CD4-positive, alpha-beta memory T cell (primary cell): ENCODE results near the gene ARPC5. TPM values are rescaled to one million over a fixed set of nuclear protein-coding genes. Genes with fewer than 3 reads are reported as not detected.
A peak's percentile ranks its signal among the peaks of the same experiment; 100 is the strongest.

ENCODE experiments used
- CTCF ChIA-PET: fragments of 350-600 bp; sonication (Branson Sonifier 250); formaldehyde crosslinking; loops from one replicate; lab custom pipeline; 2021; ENCODE audit warnings: inconsistent platforms; ENCODE audit not compliant: partially characterized antibody; lab: Charles Lee
- POLR2A ChIA-PET: fragments of 350-600 bp; sonication (Branson Sonifier 250); formaldehyde crosslinking; loops from one replicate; lab custom pipeline; 2021; ENCODE audit not compliant: partially characterized antibody; lab: Charles Lee
- DNase-seq, 5 donors: peaks; one replicate each; pipeline versions ENCODE4 v3.0.0 to v3.0.0-alpha.2; 2020 to 2022; ENCODE audit warnings: mixed read lengths in 1 of 5
- H3K27ac ChIP-seq: one replicate; pipeline ENCODE4 v1.7.0; 2013; ENCODE audit warnings: low read depth, low read length
- H3K27me3 ChIP-seq: 2 replicates; pipeline ENCODE4 v1.7.0; 2013; ENCODE audit warnings: mild to moderate bottlenecking, low read length, moderate library complexity; ENCODE audit not compliant: insufficient read depth
- H3K36me3 ChIP-seq: 2 replicates; pipeline ENCODE4 v1.7.0; 2013; ENCODE audit warnings: mild to moderate bottlenecking, low read length, moderate library complexity; ENCODE audit not compliant: insufficient read depth
- H3K4me1 ChIP-seq: 2 replicates; pipeline ENCODE4 v1.7.0; 2013; ENCODE audit warnings: mild to moderate bottlenecking, low read length, moderate library complexity; ENCODE audit not compliant: insufficient read depth
- H3K4me3 ChIP-seq, 2 donors: one replicate each; pipeline ENCODE4 v1.7.0; 2013; ENCODE audit warnings: low read length in 2 of 2, mild to moderate bottlenecking in 1 of 2
- H3K9me3 ChIP-seq, 2 donors: one replicate each; pipeline ENCODE4 v1.7.0; 2013; ENCODE audit warnings: low read length in 2 of 2, control low read depth in 1 of 2; ENCODE audit not compliant: control insufficient read depth in 1 of 2
- H3K27ac Mint-ChIP-seq, 7 donors: one replicate each; pipeline ENCODE4 v1.8.0; 2020 to 2021; ENCODE audit warnings: mixed read lengths in 7 of 7, mild to moderate bottlenecking in 6 of 7, inconsistent platforms in 3 of 7, moderate library complexity in 3 of 7
- H3K27me3 Mint-ChIP-seq, 2 donors: one replicate each; pipeline ENCODE4 v1.8.0; 2020 to 2021; ENCODE audit warnings: mixed read lengths in 2 of 2
- H3K36me3 Mint-ChIP-seq, 2 donors: one replicate each; pipeline ENCODE4 v1.8.0; 2020 to 2021; ENCODE audit warnings: mixed read lengths in 2 of 2, inconsistent platforms in 1 of 2, mild to moderate bottlenecking in 1 of 2
- H3K4me1 Mint-ChIP-seq, 4 donors: one replicate each; pipeline ENCODE4 v1.8.0; 2020 to 2021; ENCODE audit warnings: mixed read lengths in 4 of 4, mild to moderate bottlenecking in 1 of 4
- H3K4me3 Mint-ChIP-seq, 8 donors: one replicate each; pipeline ENCODE4 v1.8.0; 2020 to 2021; ENCODE audit warnings: mixed read lengths in 8 of 8, mild to moderate bottlenecking in 7 of 8, moderate library complexity in 6 of 8, inconsistent platforms in 3 of 8
- H3K9me3 Mint-ChIP-seq, 8 donors: one replicate each; pipeline ENCODE4 v1.8.0; 2020 to 2021; ENCODE audit warnings: mixed read lengths in 8 of 8, mild to moderate bottlenecking in 5 of 8, inconsistent platforms in 3 of 8, moderate library complexity in 1 of 8
- intact Hi-C: fragments of 100-400 bp; cut with micrococcal nuclease; formaldehyde crosslinking; loops from one replicate; pipeline ENCODE4 v1.15.1; 2023
- polyA plus RNA-seq, 2 donors: library from polyadenylated mRNA; unstranded; fragments of 300-500 nt; fragmentation: Illumina TruSeq; gene quantifications; one replicate each; pipeline ENCODE4 v1.2.3, GENCODE V29; 2021
- total RNA-seq, 2 experiments: library from RNA; stranded (reverse); gene quantifications; one replicate each; pipeline ENCODE4 v1.2.3, GENCODE V29; 2021

The ARPC5 gene
- total and polyA plus RNA-seq, 4 experiments from 2014 or later, result 106 to 696 (median 249) TPM

- Mint-ChIP-seq H3K27ac (peak overlapping the region in 1 of 7 donors; percentile 19), H3K4me3 (no peak overlapping the region), H3K4me1 (peaks cover 0 to 7% (median 5%) of the 10 kb centered on the region in 4 donors), H3K27me3 (no peaks in the 10 kb centered on the region), H3K36me3 (no peaks in the 10 kb centered on the region), H3K9me3 (no peaks in the 10 kb centered on the region)
- H3K36me3 ChIP-seq, result no peaks in the 10 kb centered on the region
- peaks cover 7% of the 10 kb centered on the region for H3K4me1 ChIP-seq
- no peaks in the 10 kb centered on the region for H3K27me3 ChIP-seq
- H3K27ac ChIP-seq, result no peak overlapping the region
- no peaks in the 10 kb centered on the region for H3K9me3 ChIP-seq
- POLR2A ChIA-PET, result no interaction called here
- CTCF ChIA-PET, result no interaction called here
- no peak overlapping the region for H3K4me3 ChIP-seq
- no peak for DNase-seq
- intact Hi-C loops, result no loop called here
These were observed 59.0 kb downstream of the ARPC5 start for GRCh38 chr1:183576537-183576936.

- intact Hi-C loops, result no loop called here
- Histone ChIP-seq H3K27me3 (no peaks in the 10 kb centered on the region), H3K27ac (no peak overlapping the region), H3K36me3 (no peaks in the 10 kb centered on the region), H3K4me1 (peaks cover 7% of the 10 kb centered on the region), H3K4me3 (no peak overlapping the region), H3K9me3 (no peaks in the 10 kb centered on the region)
- Mint-ChIP-seq H3K27ac (no peak overlapping the region), H3K9me3 (no peaks in the 10 kb centered on the region), H3K36me3 (no peaks in the 10 kb centered on the region), H3K4me1 (peaks cover 0 to 7% (median 5%) of the 10 kb centered on the region in 4 donors), H3K27me3 (no peaks in the 10 kb centered on the region), H3K4me3 (peak overlapping the region in 1 of 8 donors; percentile 17)
- CTCF ChIA-PET, result interaction anchor here (0.5 kb wide), 1 partner anchor 26 kb away, joined by 3 read pairs; no protein-coding TSS in a partner anchor
- POLR2A ChIA-PET, result no interaction called here
- no peak for DNase-seq
These were observed 60.0 kb downstream of the ARPC5 start for GRCh38 chr1:183575606-183576005.

DNA sequence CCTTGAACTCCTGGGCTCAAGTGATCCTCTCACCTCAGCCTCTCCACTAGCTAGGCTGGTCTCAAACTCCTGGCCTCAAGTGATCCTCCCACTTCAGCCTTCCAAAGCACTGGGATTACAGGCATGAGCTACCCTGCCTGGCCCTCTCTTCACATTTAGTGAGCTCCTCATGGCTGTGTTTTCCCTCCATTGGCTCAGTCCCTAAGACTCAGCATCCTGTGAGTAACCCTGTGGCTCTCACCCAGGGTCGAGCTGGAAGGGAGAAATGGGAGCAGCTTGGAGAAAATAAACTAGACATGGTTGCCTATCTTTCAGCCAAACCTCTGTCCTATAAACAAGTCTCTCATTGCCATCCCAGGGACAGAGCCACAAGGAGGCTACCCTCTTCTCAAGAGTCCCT lies 62.9 kb downstream of the ARPC5 start:
- H3K27ac ChIP-seq, result no peak overlapping the region
- Mint-ChIP-seq H3K27ac (no peak overlapping the region), H3K4me1 (peaks cover 0 to 1% (median 0%) of the 10 kb centered on the region in 4 donors), H3K27me3 (no peaks in the 10 kb centered on the region), H3K4me3 (no peak overlapping the region), H3K36me3 (no peaks in the 10 kb centered on the region), H3K9me3 (no peaks in the 10 kb centered on the region)
- POLR2A ChIA-PET, result interaction anchor here (0.6 kb wide), 1 partner anchor 54 kb away, joined by 3 read pairs; no protein-coding TSS in a partner anchor
- no peak for DNase-seq
- no peak overlapping the region for H3K4me3 ChIP-seq
- no peaks in the 10 kb centered on the region for H3K9me3 ChIP-seq
- H3K4me1 ChIP-seq, result no peaks in the 10 kb centered on the region
- H3K27me3 ChIP-seq, result no peaks in the 10 kb centered on the region
- CTCF ChIA-PET, result interaction anchor here (0.6 kb wide), 2 partner anchors 11 to 102 kb away, joined by 3 read pairs; no protein-coding TSS in a partner anchor
- H3K36me3 ChIP-seq, result no peaks in the 10 kb centered on the region
- intact Hi-C loops, result no loop called here

- Histone ChIP-seq H3K9me3 (no peaks in the 10 kb centered on the region), H3K4me3 (no peak overlapping the region), H3K36me3 (no peaks in the 10 kb centered on the region), H3K27ac (no peak overlapping the region), H3K4me1 (no peaks in the 10 kb centered on the region), H3K27me3 (no peaks in the 10 kb centered on the region)
- Mint-ChIP-seq H3K27ac (no peak overlapping the region), H3K9me3 (no peaks in the 10 kb centered on the region), H3K4me1 (peaks cover 0 to 7% (median 6%) of the 10 kb centered on the region in 4 donors), H3K27me3 (no peaks in the 10 kb centered on the region), H3K4me3 (no peak overlapping the region), H3K36me3 (no peaks in the 10 kb centered on the region)
- intact Hi-C loops, result no loop called here
- DNase-seq, result no peak
- CTCF ChIA-PET, result interaction anchor here (0.6 kb wide), 1 partner anchor 103 kb away, joined by 3 read pairs; no protein-coding TSS in a partner anchor
- POLR2A ChIA-PET, result no interaction called here
These were observed 63.8 kb downstream of the ARPC5 start for GRCh38 chr1:183571678-183572268.

Other genes starting within 250 kb of the ARPC5 start
- gene NMNAT2, start 217.4 kb downstream of the ARPC5 start, total RNA-seq, result not detected
- gene NMNAT2, start 217.4 kb downstream of the ARPC5 start, polyA plus RNA-seq, result not detected
- 10 to 100 TPM; 66.1 to 66.5 TPM for gene SMG7, start 163.3 kb downstream of the ARPC5 start, total RNA-seq
- gene SMG7, start 163.3 kb downstream of the ARPC5 start, polyA plus RNA-seq, result 10 to 100 TPM; 15.0 to 37.9 TPM
- gene NCF2, start 45.3 kb downstream of the ARPC5 start, total RNA-seq, result 1 to 10 TPM; 5.2 to 6.7 TPM
- 1 to 10 TPM; 2.0 to 6.9 TPM for gene NCF2, start 45.3 kb downstream of the ARPC5 start, polyA plus RNA-seq
- gene APOBEC4, start 17.5 kb upstream of the ARPC5 start, total RNA-seq, result not detected
- not detected for gene APOBEC4, start 17.5 kb upstream of the ARPC5 start, polyA plus RNA-seq
- 1 to 10 TPM; 5.1 to 5.3 TPM for gene RGL1, start 169.3 kb upstream of the ARPC5 start, total RNA-seq
- 1 to 10 TPM; 2.3 to 2.4 TPM for gene RGL1, start 169.3 kb upstream of the ARPC5 start, polyA plus RNA-seq